K562 (cell line): Measurements from ENCODE around the gene NR0B2. TPM values are rescaled to one million over a fixed set of nuclear protein-coding genes. Genes with fewer than 3 reads are reported as not detected.
A peak's percentile ranks its signal among the peaks of the same experiment; 100 is the strongest.

Experiments
- BACH1 ChIP-seq: fragments of 200-800 bp; sonication (Bioruptor generic); IDR thresholded peaks from 2 replicates; pipeline ENCODE4 v1.6.1; 2016; ENCODE audit warnings: missing genetic modification characterization, missing compliant biosample characterization
- CHD4 ChIP-seq: fragments of 200-600 bp; sonication (generic); IDR thresholded peaks from 3 replicates; pipeline ENCODE4 v1.6.1; 2012; ENCODE audit warnings: low read depth, mild to moderate bottlenecking, mixed read lengths, low read length, inconsistent platforms; ENCODE audit not compliant: insufficient read depth, insufficient replicate concordance, poor library complexity, severe bottlenecking
- CSDE1 ChIP-seq, 2 experiments: fragments of 450-650 bp; IDR thresholded peaks; 2 replicates each; pipeline ENCODE4 v1.6.1; 2016; ENCODE audit warnings: mild to moderate bottlenecking in 1 of 2
- ESRRB ChIP-seq: fragments of 250-450 bp; sonication (Bioruptor Pico); IDR thresholded peaks from 2 replicates; pipeline ENCODE4 v1.5.0; 2020; ENCODE audit warnings: mild to moderate bottlenecking, moderate library complexity, borderline replicate concordance
- GTF2A2 ChIP-seq: IDR thresholded peaks from 2 replicates; pipeline ENCODE4 v1.6.1; 2016; ENCODE audit warnings: mild to moderate bottlenecking, missing genetic modification characterization, missing compliant biosample characterization
- HMGN3 ChIP-seq: IDR thresholded peaks from 2 replicates; pipeline ENCODE4 v1.6.1; 2011; ENCODE audit warnings: borderline replicate concordance, low read depth, mild to moderate bottlenecking, mixed read lengths, low read length; ENCODE audit not compliant: insufficient read length; ENCODE audit errors: extremely low read depth
- HNRNPUL1 ChIP-seq: fragments of 200-400 bp; formaldehyde crosslinking; IDR thresholded peaks from 2 replicates; pipeline ENCODE4 v1.6.1; 2017; ENCODE audit warnings: low read length
- NFE2 ChIP-seq: IDR thresholded peaks from 2 replicates; pipeline ENCODE4 v1.6.1; 2014; ENCODE audit warnings: antibody characterized with exemption, low read depth
- NFIX ChIP-seq: fragments of 250-450 bp; sonication (Bioruptor Pico); IDR thresholded peaks from 2 replicates; pipeline ENCODE4 v1.4.0; 2020; ENCODE audit warnings: low read depth, mild to moderate bottlenecking, moderate library complexity
- PHB2 ChIP-seq: fragments of 450-650 bp; IDR thresholded peaks from 2 replicates; pipeline ENCODE4 v1.6.1; 2017; ENCODE audit warnings: low read depth
- SIRT6 ChIP-seq: IDR thresholded peaks from one replicate; pipeline ENCODE4 v1.6.1; 2012; ENCODE audit warnings: low read depth, mild to moderate bottlenecking, control low read depth, inconsistent platforms, low read length, moderate library complexity
- ZNF3 ChIP-seq: fragments of 250-450 bp; sonication (Bioruptor Pico); IDR thresholded peaks from 2 replicates; pipeline ENCODE4 v1.5.0; 2021; ENCODE audit warnings: mild to moderate bottlenecking, moderate library complexity
- ZNF354B ChIP-seq: fragments of 250-450 bp; sonication (Bioruptor Pico); IDR thresholded peaks from 2 replicates; pipeline ENCODE4 v1.4.0; 2020
- ZZZ3 ChIP-seq: fragments of 450-650 bp; IDR thresholded peaks from 2 replicates; pipeline ENCODE4 v1.6.1; 2016; ENCODE audit warnings: antibody characterized with exemption, mild to moderate bottlenecking, moderate library complexity
- polyA plus RNA-seq, 8 experiments: library from polyadenylated mRNA; depleted of rRNA in 4 of 8; stranded (reverse) in 5 of 8; unstranded in 3 of 8; fragments of >200 nt; fragmentation: Nextera tagmentation in 2 of 8; fragmentation: Illumina TruSeq in 1 of 8; extraction: Ambion mirVana in 2 of 8; extraction: Trizol in 1 of 8; gene quantifications; 2 replicates each; pipeline versions ENCODE4 v1.2.1 to v1.2.3, GENCODE V29; 2011 to 2014; ENCODE audit warnings: inconsistent platforms in 1 of 8, missing spikeins in 1 of 8
- total RNA-seq, 7 experiments: library from RNA; depleted of rRNA in 6 of 7; stranded (reverse); fragments of >200 nt in 6 of 7; fragmentation: Illumina TruSeq in 2 of 7; extraction: Trizol in 2 of 7; gene quantifications; 2 replicates each; pipeline versions ENCODE4 v1.2.1 to v1.2.3, GENCODE V29; 2011 to 2021; ENCODE audit warnings: low replicate concordance in 1 of 7
- TF ChIP-seq, protein P1 (sequence below), 3 experiments: IDR thresholded peaks in 2 of 3; conservative IDR thresholded peaks in 1 of 3; 2 replicates each; pipeline ENCODE4 v1.5.1; 2011 to 2012; ENCODE audit warnings: low read length in 3 of 3, mild to moderate bottlenecking in 3 of 3, control low read depth in 2 of 3, improper control_type of control experiment in 1 of 3, inconsistent platforms in 1 of 3, low read depth in 1 of 3, mixed read lengths in 1 of 3, moderate library complexity in 1 of 3; ENCODE audit not compliant: insufficient read depth in 2 of 3
- TF ChIP-seq, protein P2 (sequence below): fragments of 200-800 bp; sonication (Bioruptor generic); IDR thresholded peaks from 2 replicates; pipeline ENCODE4 v1.6.1; 2017; ENCODE audit warnings: missing genetic modification characterization, missing compliant biosample characterization
- TF ChIP-seq, protein P3 (sequence below), 3 experiments: fragments of 200-800 bp in 1 of 3; fragments of 250-450 bp in 1 of 3; fragments of 450-650 bp in 1 of 3; sonication (Bioruptor Pico) in 1 of 3; sonication (Bioruptor generic) in 1 of 3; formaldehyde crosslinking in 1 of 3; IDR thresholded peaks; 2 replicates each; pipeline versions ENCODE4 v1.6.1 to v1.8.0; 2016 to 2022; ENCODE audit warnings: mild to moderate bottlenecking in 2 of 3, missing genetic modification characterization in 2 of 3, missing compliant biosample characterization in 1 of 3, moderate library complexity in 1 of 3
- TF ChIP-seq, protein P4 (sequence below): fragments of 250-450 bp; sonication (Bioruptor Pico); IDR thresholded peaks from 2 replicates; pipeline ENCODE4 v1.8.0; 2022; ENCODE audit warnings: inconsistent platforms

Gene NR0B2
- total and polyA plus RNA-seq, 9 of the 15 experiments (the other 6 are each of a cell fraction or from before 2014, with no cell fraction given): not detected

DNA sequence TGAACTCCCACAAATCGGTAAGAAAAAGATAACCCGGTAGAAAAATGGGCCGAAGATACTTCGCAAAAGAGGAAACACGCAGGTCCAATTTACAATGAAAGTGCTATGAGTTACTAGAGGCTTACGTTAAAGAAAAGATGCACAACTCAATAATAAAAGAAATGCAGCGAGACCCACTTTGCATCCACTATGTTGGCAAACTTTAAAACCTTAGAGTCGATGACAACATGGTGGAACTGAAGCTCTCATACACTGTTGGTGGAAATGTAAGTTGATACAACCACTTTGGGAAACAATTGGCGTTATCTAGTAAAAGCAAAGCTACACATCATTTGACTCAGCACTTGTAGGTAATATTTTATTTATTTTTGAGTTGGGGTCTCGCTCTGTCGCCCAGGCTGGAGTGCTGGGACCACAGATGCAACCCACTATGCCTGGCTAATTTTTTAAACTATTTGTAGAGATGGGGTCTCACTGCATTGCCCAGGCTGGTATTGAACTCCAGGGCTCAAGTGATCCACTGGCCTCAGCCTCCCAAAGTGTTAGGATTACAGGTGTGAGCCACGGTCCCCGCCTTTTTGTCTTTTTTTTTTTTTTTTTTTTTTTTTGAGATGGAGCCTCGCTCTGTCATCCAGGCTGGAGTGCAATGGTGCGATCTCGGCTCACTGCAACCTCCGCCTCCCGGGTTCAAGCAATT, 12.8 kb downstream of the NR0B2 start (continued):
- TF ChIP-seq, protein P1, sequence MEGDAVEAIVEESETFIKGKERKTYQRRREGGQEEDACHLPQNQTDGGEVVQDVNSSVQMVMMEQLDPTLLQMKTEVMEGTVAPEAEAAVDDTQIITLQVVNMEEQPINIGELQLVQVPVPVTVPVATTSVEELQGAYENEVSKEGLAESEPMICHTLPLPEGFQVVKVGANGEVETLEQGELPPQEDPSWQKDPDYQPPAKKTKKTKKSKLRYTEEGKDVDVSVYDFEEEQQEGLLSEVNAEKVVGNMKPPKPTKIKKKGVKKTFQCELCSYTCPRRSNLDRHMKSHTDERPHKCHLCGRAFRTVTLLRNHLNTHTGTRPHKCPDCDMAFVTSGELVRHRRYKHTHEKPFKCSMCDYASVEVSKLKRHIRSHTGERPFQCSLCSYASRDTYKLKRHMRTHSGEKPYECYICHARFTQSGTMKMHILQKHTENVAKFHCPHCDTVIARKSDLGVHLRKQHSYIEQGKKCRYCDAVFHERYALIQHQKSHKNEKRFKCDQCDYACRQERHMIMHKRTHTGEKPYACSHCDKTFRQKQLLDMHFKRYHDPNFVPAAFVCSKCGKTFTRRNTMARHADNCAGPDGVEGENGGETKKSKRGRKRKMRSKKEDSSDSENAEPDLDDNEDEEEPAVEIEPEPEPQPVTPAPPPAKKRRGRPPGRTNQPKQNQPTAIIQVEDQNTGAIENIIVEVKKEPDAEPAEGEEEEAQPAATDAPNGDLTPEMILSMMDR (IDR thresholded peaks at IDR 0.05 in 2 of 3, conservative IDR thresholded peaks at IDR 0.05 in 1 of 3; ENCODE audit: insufficient read depth in 2 of 3, low read depth in 1 of 3, low read length in 3 of 3): no peak
- no peak for TF ChIP-seq PHB2
- 0 out of 2 replicates have a peak, but pooled peaks have one; percentile 13 for TF ChIP-seq ZNF354B (CRISPR knock-in tag)
- TF ChIP-seq, protein P2, sequence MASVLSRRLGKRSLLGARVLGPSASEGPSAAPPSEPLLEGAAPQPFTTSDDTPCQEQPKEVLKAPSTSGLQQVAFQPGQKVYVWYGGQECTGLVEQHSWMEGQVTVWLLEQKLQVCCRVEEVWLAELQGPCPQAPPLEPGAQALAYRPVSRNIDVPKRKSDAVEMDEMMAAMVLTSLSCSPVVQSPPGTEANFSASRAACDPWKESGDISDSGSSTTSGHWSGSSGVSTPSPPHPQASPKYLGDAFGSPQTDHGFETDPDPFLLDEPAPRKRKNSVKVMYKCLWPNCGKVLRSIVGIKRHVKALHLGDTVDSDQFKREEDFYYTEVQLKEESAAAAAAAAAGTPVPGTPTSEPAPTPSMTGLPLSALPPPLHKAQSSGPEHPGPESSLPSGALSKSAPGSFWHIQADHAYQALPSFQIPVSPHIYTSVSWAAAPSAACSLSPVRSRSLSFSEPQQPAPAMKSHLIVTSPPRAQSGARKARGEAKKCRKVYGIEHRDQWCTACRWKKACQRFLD (CRISPR knock-in tag): no peak
- no peak for TF ChIP-seq GTF2A2 (tag)
- TF ChIP-seq HNRNPUL1: no peak
- TF ChIP-seq, protein P3, sequence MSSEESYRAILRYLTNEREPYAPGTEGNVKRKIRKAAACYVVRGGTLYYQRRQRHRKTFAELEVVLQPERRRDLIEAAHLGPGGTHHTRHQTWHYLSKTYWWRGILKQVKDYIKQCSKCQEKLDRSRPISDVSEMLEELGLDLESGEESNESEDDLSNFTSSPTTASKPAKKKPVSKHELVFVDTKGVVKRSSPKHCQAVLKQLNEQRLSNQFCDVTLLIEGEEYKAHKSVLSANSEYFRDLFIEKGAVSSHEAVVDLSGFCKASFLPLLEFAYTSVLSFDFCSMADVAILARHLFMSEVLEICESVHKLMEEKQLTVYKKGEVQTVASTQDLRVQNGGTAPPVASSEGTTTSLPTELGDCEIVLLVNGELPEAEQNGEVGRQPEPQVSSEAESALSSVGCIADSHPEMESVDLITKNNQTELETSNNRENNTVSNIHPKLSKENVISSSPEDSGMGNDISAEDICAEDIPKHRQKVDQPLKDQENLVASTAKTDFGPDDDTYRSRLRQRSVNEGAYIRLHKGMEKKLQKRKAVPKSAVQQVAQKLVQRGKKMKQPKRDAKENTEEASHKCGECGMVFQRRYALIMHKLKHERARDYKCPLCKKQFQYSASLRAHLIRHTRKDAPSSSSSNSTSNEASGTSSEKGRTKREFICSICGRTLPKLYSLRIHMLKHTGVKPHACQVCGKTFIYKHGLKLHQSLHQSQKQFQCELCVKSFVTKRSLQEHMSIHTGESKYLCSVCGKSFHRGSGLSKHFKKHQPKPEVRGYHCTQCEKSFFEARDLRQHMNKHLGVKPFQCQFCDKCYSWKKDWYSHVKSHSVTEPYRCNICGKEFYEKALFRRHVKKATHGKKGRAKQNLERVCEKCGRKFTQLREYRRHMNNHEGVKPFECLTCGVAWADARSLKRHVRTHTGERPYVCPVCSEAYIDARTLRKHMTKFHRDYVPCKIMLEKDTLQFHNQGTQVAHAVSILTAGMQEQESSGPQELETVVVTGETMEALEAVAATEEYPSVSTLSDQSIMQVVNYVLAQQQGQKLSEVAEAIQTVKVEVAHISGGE (CRISPR knock-in tag; IDR thresholded peaks at IDR 0.05): peak in 1 of 3 experiments; percentile 44; a peak in 2 of 6 replicates
- TF ChIP-seq ESRRB: no peak
- no peak for TF ChIP-seq ZNF3 (CRISPR knock-in tag)
- TF ChIP-seq NFE2: no peak
- TF ChIP-seq, protein P4, sequence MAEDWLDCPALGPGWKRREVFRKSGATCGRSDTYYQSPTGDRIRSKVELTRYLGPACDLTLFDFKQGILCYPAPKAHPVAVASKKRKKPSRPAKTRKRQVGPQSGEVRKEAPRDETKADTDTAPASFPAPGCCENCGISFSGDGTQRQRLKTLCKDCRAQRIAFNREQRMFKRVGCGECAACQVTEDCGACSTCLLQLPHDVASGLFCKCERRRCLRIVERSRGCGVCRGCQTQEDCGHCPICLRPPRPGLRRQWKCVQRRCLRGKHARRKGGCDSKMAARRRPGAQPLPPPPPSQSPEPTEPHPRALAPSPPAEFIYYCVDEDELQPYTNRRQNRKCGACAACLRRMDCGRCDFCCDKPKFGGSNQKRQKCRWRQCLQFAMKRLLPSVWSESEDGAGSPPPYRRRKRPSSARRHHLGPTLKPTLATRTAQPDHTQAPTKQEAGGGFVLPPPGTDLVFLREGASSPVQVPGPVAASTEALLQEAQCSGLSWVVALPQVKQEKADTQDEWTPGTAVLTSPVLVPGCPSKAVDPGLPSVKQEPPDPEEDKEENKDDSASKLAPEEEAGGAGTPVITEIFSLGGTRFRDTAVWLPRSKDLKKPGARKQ (CRISPR knock-in tag): 0 out of 2 replicates have a peak, but pooled peaks have one; percentile 73
- TF ChIP-seq NFIX: no peak
- no peak for TF ChIP-seq CHD4
- TF ChIP-seq ZZZ3: no peak
- no peak for TF ChIP-seq HMGN3
- TF ChIP-seq BACH1: peak; percentile 61; the same call in 1 of the 2 replicates
- no peak for TF ChIP-seq SIRT6
- TF ChIP-seq CSDE1 (IDR thresholded peaks at IDR 0.05): no peak
